Measurements from ENCODE around the gene ITPRID2.

The ITPRID2 gene

GRCh38 chr2:181923121-181923520 is 31.6 kb downstream of the ITPRID2 start:
- H3K4me3 ChIP-seq (ENCODE audit: control insufficient read depth, low read depth, low read length), result no peak overlapping the region
- no peak for DNase-seq (ENCODE audit: low read depth)
- TF ChIP-seq CTCF (conservative IDR thresholded peaks at IDR 0.05; ENCODE audit: control insufficient read depth, insufficient read depth, low read depth, low read length), result no peak

DNA sequence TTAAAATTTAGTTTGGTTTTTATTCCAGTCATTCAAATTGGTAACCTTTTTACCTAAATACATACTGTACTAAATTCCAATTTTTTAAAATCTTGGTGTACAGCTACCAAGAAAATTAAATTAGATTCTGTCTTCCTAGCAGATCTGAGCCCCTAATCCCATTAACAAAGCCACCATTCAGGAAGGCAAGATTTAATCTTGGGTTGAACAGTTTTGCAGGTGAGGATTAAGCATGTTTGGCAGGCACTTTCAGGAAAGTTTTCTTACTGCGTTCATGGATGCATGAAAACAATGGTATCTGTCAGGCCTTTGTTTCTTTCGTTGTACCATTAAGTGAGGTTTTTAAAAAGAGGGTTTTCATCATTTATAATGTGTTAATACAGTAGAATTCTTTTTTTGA is 32.8 kb downstream of the ITPRID2 start:
- no peak for DNase-seq (ENCODE audit: low read depth)
- TF ChIP-seq CTCF (conservative IDR thresholded peaks at IDR 0.05; ENCODE audit: control insufficient read depth, insufficient read depth, low read depth, low read length), result no peak
- no peak overlapping the region for H3K4me3 ChIP-seq (ENCODE audit: control insufficient read depth, low read depth, low read length)

DNA sequence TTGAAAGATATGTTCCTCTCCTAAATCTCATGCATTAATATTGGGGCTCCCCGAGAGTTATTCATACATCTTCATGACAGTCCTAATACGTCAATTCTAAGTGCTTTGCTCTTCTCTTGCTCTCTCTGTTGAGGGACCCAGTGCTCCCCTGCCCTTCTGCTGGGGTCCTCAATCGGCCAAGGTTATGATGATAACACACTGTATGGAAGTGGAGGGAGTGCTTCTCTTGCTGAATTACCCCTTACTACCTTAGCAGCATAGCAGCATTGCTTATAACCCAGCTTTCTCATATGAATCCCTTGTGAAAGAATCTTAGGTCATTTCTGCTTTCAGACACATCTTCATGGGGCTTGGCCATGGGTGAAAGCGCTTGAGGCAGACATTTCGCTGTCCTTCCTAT is 43.2 kb downstream of the ITPRID2 start:
- no peak overlapping the region for H3K4me3 ChIP-seq (ENCODE audit: control insufficient read depth, low read depth, low read length)
- DNase-seq (ENCODE audit: low read depth), result no peak
- no peak for TF ChIP-seq CTCF (conservative IDR thresholded peaks at IDR 0.05; ENCODE audit: control insufficient read depth, insufficient read depth, low read depth, low read length)

- H3K4me3 ChIP-seq (ENCODE audit: control insufficient read depth, low read depth, low read length), result no peak overlapping the region
- no peak for TF ChIP-seq CTCF (conservative IDR thresholded peaks at IDR 0.05; ENCODE audit: control insufficient read depth, insufficient read depth, low read depth, low read length)
- peak; percentile 48 for DNase-seq (ENCODE audit: low read depth)
These were observed 45.9 kb downstream of the ITPRID2 start for GRCh38 chr2:181937473-181937872.

DNA sequence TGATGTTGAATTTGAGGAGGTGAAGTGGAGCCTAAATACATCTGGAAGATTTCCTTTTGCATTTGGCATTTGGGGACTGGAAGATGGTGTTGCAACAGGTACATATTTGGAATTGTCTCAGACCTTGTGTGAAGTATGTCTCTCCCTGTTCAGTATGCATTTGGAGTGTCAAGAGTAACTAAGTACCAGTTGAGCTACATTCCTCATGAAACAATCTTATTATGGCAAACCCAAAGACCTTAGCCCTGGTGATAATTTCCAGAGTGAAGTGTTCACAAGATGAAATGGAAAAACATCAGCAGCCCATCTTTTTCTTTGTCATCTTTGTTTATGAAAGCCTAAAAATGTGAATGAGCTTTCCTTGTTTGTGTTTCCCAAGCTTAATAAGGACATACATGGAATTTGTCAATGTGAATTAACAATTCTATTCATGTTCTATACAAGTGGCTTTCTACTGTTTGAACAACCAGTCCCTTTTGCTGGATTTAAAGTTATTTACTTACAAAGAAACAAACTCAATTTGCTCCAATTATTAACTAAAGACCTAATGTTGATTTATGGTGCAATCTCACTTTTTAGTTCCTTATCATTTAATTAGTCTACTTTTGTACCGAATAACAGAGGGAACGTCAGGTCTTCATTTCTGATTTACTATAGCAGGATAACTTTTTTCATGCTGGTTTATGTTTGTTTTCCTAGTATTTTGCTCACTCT is 52.0 kb downstream of the ITPRID2 start:
- TF ChIP-seq CTCF (conservative IDR thresholded peaks at IDR 0.05; ENCODE audit: control insufficient read depth, insufficient read depth, low read depth, low read length), result no peak
- no peak for DNase-seq (ENCODE audit: low read depth)
- no peak overlapping the region for H3K4me3 ChIP-seq (ENCODE audit: control insufficient read depth, low read depth, low read length)

DNA sequence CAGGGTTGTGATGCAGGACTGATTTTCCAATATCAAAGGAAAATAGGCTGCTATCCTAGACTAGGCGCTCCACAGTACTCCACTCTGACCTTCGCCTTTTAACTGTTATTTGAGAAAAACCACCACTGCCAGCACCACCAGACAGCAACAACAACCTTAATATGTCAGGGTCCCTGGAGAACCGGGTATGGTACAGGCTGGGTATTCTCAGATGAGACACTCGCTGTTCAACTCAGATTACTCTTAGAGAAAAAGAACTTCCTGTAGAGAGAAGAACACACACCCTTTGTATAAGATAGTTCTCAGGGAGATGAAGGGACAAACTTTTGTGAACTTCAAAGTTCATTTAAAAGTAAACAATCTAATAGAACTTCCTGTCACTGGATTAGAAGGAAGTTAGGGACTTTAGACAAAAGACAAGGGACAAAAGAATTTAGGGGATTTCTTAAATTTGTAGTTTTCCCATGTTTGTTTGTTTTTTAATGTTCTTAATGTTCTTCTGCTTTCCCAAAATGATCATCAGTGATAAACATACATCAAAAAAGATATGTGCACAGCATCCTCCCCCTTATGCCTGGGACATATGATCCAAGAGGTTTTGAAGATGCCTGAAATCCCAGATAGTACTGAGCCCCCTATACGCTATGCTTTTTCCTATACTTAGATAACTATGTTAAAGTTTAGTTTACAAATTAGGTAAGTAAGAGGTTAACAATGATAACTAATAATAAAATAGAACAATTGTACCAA is 52.8 kb downstream of the ITPRID2 start:
- TF ChIP-seq CTCF (conservative IDR thresholded peaks at IDR 0.05; ENCODE audit: control insufficient read depth, insufficient read depth, low read depth, low read length), result no peak
- DNase-seq (ENCODE audit: low read depth), result no peak
- H3K4me3 ChIP-seq (ENCODE audit: control insufficient read depth, low read depth, low read length), result no peak overlapping the region
